K562 (cell line): ENCODE data around the gene TRIM27. TPM values are rescaled to one million over a fixed set of nuclear protein-coding genes. Genes with fewer than 3 reads are reported as not detected.

Source experiments
- ATAC-seq: fragments of 200-7000 bp; cut with Tn5 transposase; 3 replicates; pipeline ENCODE4 v1.9.1; 2020; ENCODE audit warnings: moderate library complexity
- BruUV-seq: library from RNA; stranded (reverse); fragments of 400-500 nt; replicated peaks from 2 replicates; lab custom pipeline; 2021; lab: Mats Ljungman, UMichigan
- CTCF ChIA-PET: fragments of 300-600 bp; formaldehyde crosslinking; extraction: SDS; loops from one replicate; lab custom pipeline; 2021; ENCODE audit warnings: low intra/inter-chr PET ratio; lab: Yijun Ruan, JAX
- POLR2A ChIA-PET: fragments of 300-600, 350-650 bp; sonication (Branson Sonifier 250); formaldehyde crosslinking; extraction: SDS; loops from one replicate; lab custom pipeline; 2021; ENCODE audit warnings: antibody characterized with exemption, inconsistent platforms; lab: Yijun Ruan, JAX
- DNase-seq, 4 experiments: peaks; one replicate each; pipeline versions ENCODE4 v3.0.0 to v3.0.0-alpha.2; 2011 to 2018; ENCODE audit warnings: low spot score in 3 of 4, mixed read lengths in 3 of 4; ENCODE audit errors: extremely low read depth in 1 of 4
- FAIRE-seq: peaks from 2 replicates; lab custom pipeline; 2011; peaks lifted over from hg19 to GRCh38; lab: Jason Lieb, UNC
- H2AFZ ChIP-seq: 2 replicates; pipeline ENCODE4 v1.6.0; 2011; ENCODE audit warnings: low read depth, low read length, control low read depth, inconsistent platforms
- H3K27ac ChIP-seq: fragments of 200-600 bp; 3 replicates; pipeline ENCODE4 v1.8.0; 2011; ENCODE audit warnings: low read depth, mild to moderate bottlenecking, control low read depth, inconsistent platforms, low read length, moderate library complexity, mixed read lengths; ENCODE audit errors: extremely low read depth
- H3K27me3 ChIP-seq, 2 experiments: fragments of 300-600 bp in 1 of 2; 2 replicates in 1 of 2; 3 replicates in 1 of 2; pipeline versions ENCODE4 v1.6.0 to v1.8.0; 2011; ENCODE audit warnings: inconsistent platforms in 2 of 2, low read length in 2 of 2, mild to moderate bottlenecking in 1 of 2, mixed read lengths in 1 of 2, moderate library complexity in 1 of 2; ENCODE audit not compliant: control insufficient read depth in 2 of 2, insufficient read depth in 2 of 2
- H3K36me3 ChIP-seq: fragments of 300-600 bp; 3 replicates; pipeline ENCODE4 v1.8.0; 2011; ENCODE audit warnings: mild to moderate bottlenecking, low read length, inconsistent platforms; ENCODE audit not compliant: control insufficient read depth, insufficient read depth
- H3K4me1 ChIP-seq, 2 experiments: fragments of 200-600 bp in 1 of 2; replicated peaks in 1 of 2; 2 replicates in 1 of 2; 3 replicates in 1 of 2; pipeline versions ENCODE4 v1.5.1 to v1.8.0; 2011; ENCODE audit warnings: inconsistent platforms in 2 of 2, low read length in 2 of 2, mild to moderate bottlenecking in 1 of 2, mixed read lengths in 1 of 2, moderate library complexity in 1 of 2; ENCODE audit not compliant: control insufficient read depth in 2 of 2, insufficient read depth in 2 of 2
- H3K4me2 ChIP-seq: 2 replicates; pipeline ENCODE4 v1.6.1; 2011; ENCODE audit warnings: low read length, control low read depth, inconsistent platforms, mixed read lengths; ENCODE audit not compliant: insufficient read depth
- H3K4me3 ChIP-seq: fragments of 200-600 bp; sonication (generic), shearing (Covaris generic); 2 replicates; pipeline ENCODE4 v1.5.1; 2016; ENCODE audit warnings: control low read depth, inconsistent platforms
- H3K79me2 ChIP-seq: fragments of 200-600 bp; 3 replicates; pipeline ENCODE4 v1.8.0; 2011; ENCODE audit warnings: low read length, inconsistent platforms; ENCODE audit not compliant: control insufficient read depth, insufficient read depth
- H3K9ac ChIP-seq, 2 experiments: 2 replicates each; pipeline versions ENCODE4 v1.6.0 to v1.6.1; 2011; ENCODE audit warnings: low read depth in 2 of 2, low read length in 2 of 2, control low read depth in 1 of 2, inconsistent platforms in 1 of 2, mild to moderate bottlenecking in 1 of 2, mixed read lengths in 1 of 2; ENCODE audit not compliant: insufficient read depth in 1 of 2
- H3K9me1 ChIP-seq: one replicate; pipeline ENCODE4 v1.6.0; 2011; ENCODE audit warnings: inconsistent platforms, mild to moderate bottlenecking, low read length, moderate library complexity; ENCODE audit not compliant: control insufficient read depth, insufficient read depth
- H3K9me3 ChIP-seq: replicated peaks from 2 replicates; pipeline ENCODE4 v1.5.1; 2011; ENCODE audit warnings: low read depth, low read length, inconsistent platforms; ENCODE audit not compliant: control insufficient read depth, insufficient read depth
- H4K20me1 ChIP-seq: replicated peaks from 2 replicates; pipeline ENCODE4 v1.6.1; 2011; ENCODE audit warnings: low read length, inconsistent platforms, mixed read lengths; ENCODE audit not compliant: control insufficient read depth, insufficient read depth
- BDP1 ChIP-seq: IDR thresholded peaks from 3 replicates; pipeline ENCODE4 v1.6.1; 2011; ENCODE audit not compliant: insufficient read length, insufficient read depth
- BHLHE40 ChIP-seq: IDR thresholded peaks from 2 replicates; pipeline ENCODE4 v1.6.1; 2011; ENCODE audit warnings: low read length, improper control_type of control experiment
- CXXC5 ChIP-seq: fragments of 250-450 bp; sonication (Bioruptor Pico); IDR thresholded peaks from 2 replicates; pipeline ENCODE4 v1.8.0; 2022; ENCODE audit warnings: inconsistent platforms, mild to moderate bottlenecking, moderate library complexity
- MCM2 ChIP-seq: fragments of 450-650 bp; IDR thresholded peaks from 2 replicates; pipeline ENCODE4 v1.6.1; 2017; ENCODE audit warnings: low read depth, mild to moderate bottlenecking
- MCM3 ChIP-seq: fragments of 450-650 bp; IDR thresholded peaks from 2 replicates; pipeline ENCODE4 v1.6.1; 2016
- MTA2 ChIP-seq: fragments of 450-650 bp; IDR thresholded peaks from 2 replicates; pipeline ENCODE4 v1.6.1; 2016; ENCODE audit warnings: low read depth
- MXD1 ChIP-seq: fragments of 250-450 bp; sonication (Bioruptor Pico); IDR thresholded peaks from 2 replicates; pipeline ENCODE4 v1.8.0; 2021; ENCODE audit warnings: borderline replicate concordance, mild to moderate bottlenecking, moderate library complexity; ENCODE audit not compliant: poor library complexity, severe bottlenecking
- RBBP5 ChIP-seq: fragments of 200-600 bp; sonication (generic); IDR thresholded peaks from 2 replicates; pipeline ENCODE4 v1.6.1; 2012; ENCODE audit warnings: borderline replicate concordance, mild to moderate bottlenecking, low read length, control low read depth, inconsistent platforms; ENCODE audit not compliant: insufficient read depth, poor library complexity, severe bottlenecking
- RHOXF2B ChIP-seq: fragments of 250-450 bp; sonication (Bioruptor Pico); conservative IDR thresholded peaks from 2 replicates; pipeline ENCODE4 v1.5.1; 2021
- SFPQ ChIP-seq: fragments of 200-400 bp; formaldehyde crosslinking; IDR thresholded peaks from 2 replicates; pipeline ENCODE4 v1.6.1; 2017; ENCODE audit warnings: mild to moderate bottlenecking, low read depth, low read length, moderate library complexity
- TEAD4 ChIP-seq, 2 experiments: sonication (generic) in 1 of 2; formaldehyde crosslinking in 1 of 2; IDR thresholded peaks; 2 replicates each; pipeline versions ENCODE4 v1.6.1 to v1.8.0; 2012 to 2022; ENCODE audit warnings: borderline replicate concordance in 1 of 2, inconsistent platforms in 1 of 2, low read length in 1 of 2, mild to moderate bottlenecking in 1 of 2, missing genetic modification reagents in 1 of 2
- TSC22D4 ChIP-seq: fragments of 450-650 bp; IDR thresholded peaks from 2 replicates; pipeline ENCODE4 v1.6.1; 2016; ENCODE audit warnings: missing genetic modification characterization, missing biosample characterization, control low read depth
- ZKSCAN1 ChIP-seq: fragments of 150-350 bp; IDR thresholded peaks from 2 replicates; pipeline ENCODE4 v1.6.1; 2016; ENCODE audit warnings: low read depth, low read length
- WGBS: fragments of 100-300 bp; shearing (Covaris generic); methylation state at CpG from one replicate; pipeline ENCODE4 v1.1.6; 2016; ENCODE audit warnings: low coverage, mixed read lengths; ENCODE audit not compliant: insufficient coverage; ENCODE audit errors: missing lambda C conversion rate; 5-methylcytosine and 5-hydroxymethylcytosine counted together
- in situ Hi-C: fragments of 300-500 bp; cut with MboI; formaldehyde crosslinking; loops from 4 replicates; pipeline ENCODE4 v1.15.0; 2018; ENCODE audit warnings: inconsistent platforms, mixed read lengths
- intact Hi-C: fragments of 100-400 bp; cut with micrococcal nuclease; formaldehyde crosslinking; loops from 2 replicates; pipeline ENCODE4 v1.14.2; 2022
- polyA plus RNA-seq, 8 experiments: library from polyadenylated mRNA; depleted of rRNA in 4 of 8; stranded (reverse) in 5 of 8; unstranded in 3 of 8; fragments of >200 nt; fragmentation: Nextera tagmentation in 2 of 8; fragmentation: Illumina TruSeq in 1 of 8; extraction: Ambion mirVana in 2 of 8; extraction: Trizol in 1 of 8; gene quantifications; 2 replicates each; pipeline versions ENCODE4 v1.2.1 to v1.2.3, GENCODE V29; 2011 to 2014; ENCODE audit warnings: inconsistent platforms in 1 of 8, missing spikeins in 1 of 8
- total RNA-seq, 7 experiments: library from RNA; depleted of rRNA in 6 of 7; stranded (reverse); fragments of >200 nt in 6 of 7; fragmentation: Illumina TruSeq in 2 of 7; extraction: Trizol in 2 of 7; gene quantifications; 2 replicates each; pipeline versions ENCODE4 v1.2.1 to v1.2.3, GENCODE V29; 2011 to 2021; ENCODE audit warnings: low replicate concordance in 1 of 7
- TF ChIP-seq, protein P1 (sequence below): sonication (generic); formaldehyde crosslinking; IDR thresholded peaks from 2 replicates; pipeline ENCODE4 v1.9.0; 2022; ENCODE audit warnings: mild to moderate bottlenecking, missing genetic modification reagents
- TF ChIP-seq, protein P2 (sequence below): fragments of 450-650 bp; IDR thresholded peaks from 2 replicates; pipeline ENCODE4 v1.6.1; 2016; ENCODE audit warnings: antibody characterized with exemption
- TF ChIP-seq, protein P3 (sequence below): sonication (generic); formaldehyde crosslinking; IDR thresholded peaks from 2 replicates; pipeline ENCODE4 v1.8.1; 2023; ENCODE audit warnings: mild to moderate bottlenecking, missing genetic modification reagents

The TRIM27 gene
- total and polyA plus RNA-seq, 9 of the 15 experiments (the other 6 are each of a cell fraction or from before 2014, with no cell fraction given) = 37.7 to 235 (median 122) TPM

- H3K4me2 ChIP-seq = no peak overlapping the region
- no peaks in the 10 kb centered on the region for H3K79me2 ChIP-seq
- DNase-seq (no peak), FAIRE-seq (no peak), ATAC-seq (no peak)
- in situ Hi-C loops (no loop called here), intact Hi-C loops (no loop called here)
- ChIA-PET CTCF (no interaction called here), POLR2A (interaction anchor here (0.7 to 0.8 kb wide), 2 partner anchors 11 to 138 kb away, joined by 3 read pairs; no protein-coding TSS in a partner anchor)
- WGBS = 75% methylated on average over 3 of the region's 3 CpGs
- H3K9ac ChIP-seq = no peak overlapping the region
- H2AFZ ChIP-seq = no peak overlapping the region
- no TSS peak for BruUV-seq
- H4K20me1 ChIP-seq = no peaks in the 10 kb centered on the region
- no peaks in the 10 kb centered on the region for H3K9me1 ChIP-seq
- no peaks in the 10 kb centered on the region for H3K36me3 ChIP-seq
- H3K4me1 ChIP-seq = peaks cover 0 to 6% of the 10 kb centered on the region in 2 experiments; a peak in 3 of 5 replicates
- no peaks in the 10 kb centered on the region for H3K27me3 ChIP-seq
- H3K27ac ChIP-seq = no peak overlapping the region
- H3K4me3 ChIP-seq = no peak overlapping the region
- H3K9me3 ChIP-seq = peaks cover 2% of the 10 kb centered on the region; the same call in 1 of the 2 replicates
- no peak for TF ChIP-seq TEAD4 (IDR thresholded peaks at IDR 0.05; ENCODE audit: low read length)
- no peak for TF ChIP-seq TEAD4 (CRISPR knock-in tag; IDR thresholded peaks at IDR 0.05; ENCODE audit: borderline replicate concordance)
- no peak for TF ChIP-seq MCM3
- TF ChIP-seq, protein P1, sequence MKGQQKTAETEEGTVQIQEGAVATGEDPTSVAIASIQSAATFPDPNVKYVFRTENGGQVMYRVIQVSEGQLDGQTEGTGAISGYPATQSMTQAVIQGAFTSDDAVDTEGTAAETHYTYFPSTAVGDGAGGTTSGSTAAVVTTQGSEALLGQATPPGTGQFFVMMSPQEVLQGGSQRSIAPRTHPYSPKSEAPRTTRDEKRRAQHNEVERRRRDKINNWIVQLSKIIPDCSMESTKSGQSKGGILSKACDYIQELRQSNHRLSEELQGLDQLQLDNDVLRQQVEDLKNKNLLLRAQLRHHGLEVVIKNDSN (CRISPR knock-in tag) = no peak
- no peak for TF ChIP-seq ZKSCAN1
- no peak for TF ChIP-seq RHOXF2B (CRISPR knock-in tag)
- TF ChIP-seq MCM2 = no peak
- no peak for TF ChIP-seq RBBP5
- no peak for TF ChIP-seq SFPQ
- TF ChIP-seq BDP1 = no peak
- TF ChIP-seq MXD1 (CRISPR knock-in tag) = no peak
- no peak for TF ChIP-seq MTA2
- TF ChIP-seq CXXC5 (CRISPR knock-in tag) = no peak
- TF ChIP-seq TSC22D4 (tag) = no peak
- no peak for TF ChIP-seq BHLHE40
- TF ChIP-seq, protein P2, sequence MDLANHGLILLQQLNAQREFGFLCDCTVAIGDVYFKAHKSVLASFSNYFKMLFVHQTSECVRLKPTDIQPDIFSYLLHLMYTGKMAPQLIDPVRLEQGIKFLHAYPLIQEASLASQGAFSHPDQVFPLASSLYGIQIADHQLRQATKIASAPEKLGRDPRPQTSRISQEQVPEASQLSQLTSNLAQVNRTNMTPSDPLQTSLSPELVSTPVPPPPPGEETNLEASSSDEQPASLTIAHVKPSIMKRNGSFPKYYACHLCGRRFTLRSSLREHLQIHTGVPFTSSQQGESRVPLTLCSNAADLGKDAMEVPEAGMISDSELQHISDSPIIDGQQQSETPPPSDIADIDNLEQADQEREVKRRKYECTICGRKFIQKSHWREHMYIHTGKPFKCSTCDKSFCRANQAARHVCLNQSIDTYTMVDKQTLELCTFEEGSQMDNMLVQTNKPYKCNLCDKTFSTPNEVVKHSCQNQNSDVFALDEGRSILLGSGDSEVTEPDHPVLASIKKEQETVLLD = no peak
- TF ChIP-seq, protein P3, sequence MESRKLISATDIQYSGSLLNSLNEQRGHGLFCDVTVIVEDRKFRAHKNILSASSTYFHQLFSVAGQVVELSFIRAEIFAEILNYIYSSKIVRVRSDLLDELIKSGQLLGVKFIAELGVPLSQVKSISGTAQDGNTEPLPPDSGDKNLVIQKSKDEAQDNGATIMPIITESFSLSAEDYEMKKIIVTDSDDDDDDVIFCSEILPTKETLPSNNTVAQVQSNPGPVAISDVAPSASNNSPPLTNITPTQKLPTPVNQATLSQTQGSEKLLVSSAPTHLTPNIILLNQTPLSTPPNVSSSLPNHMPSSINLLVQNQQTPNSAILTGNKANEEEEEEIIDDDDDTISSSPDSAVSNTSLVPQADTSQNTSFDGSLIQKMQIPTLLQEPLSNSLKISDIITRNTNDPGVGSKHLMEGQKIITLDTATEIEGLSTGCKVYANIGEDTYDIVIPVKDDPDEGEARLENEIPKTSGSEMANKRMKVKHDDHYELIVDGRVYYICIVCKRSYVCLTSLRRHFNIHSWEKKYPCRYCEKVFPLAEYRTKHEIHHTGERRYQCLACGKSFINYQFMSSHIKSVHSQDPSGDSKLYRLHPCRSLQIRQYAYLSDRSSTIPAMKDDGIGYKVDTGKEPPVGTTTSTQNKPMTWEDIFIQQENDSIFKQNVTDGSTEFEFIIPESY (CRISPR knock-in tag) = no peak
Observed at GRCh38 chr6:28858963-28859362, 64.8 kb downstream of the TRIM27 start.
